ENCODE measurements around the gene PCNX1.

PCNX1 gene

GRCh38 chr14:71163842-71164629 is 256.8 kb downstream of the PCNX1 start:
- H3K4me3 ChIP-seq: no peak overlapping the region
- no peak overlapping the region for H3K27ac ChIP-seq
- H3K36me3 ChIP-seq (ENCODE audit: insufficient read depth, low read length): no peaks in the 10 kb centered on the region
- DNase-seq (ENCODE audit: low read depth, low spot score): no peak
- H3K9me3 ChIP-seq (ENCODE audit: low read depth, low read length): no peaks in the 10 kb centered on the region
- H3K9ac ChIP-seq (ENCODE audit: insufficient read length): no peak overlapping the region
- TF ChIP-seq POLR2AphosphoS5 (IDR thresholded peaks at IDR 0.05; ENCODE audit: borderline replicate concordance, low read depth, low read length) (no peak), FOXP2 (optimal IDR thresholded peaks at IDR 0.05; ENCODE audit: control extremely low read depth, extremely low read length, insufficient read depth) (no peak), EZH2 (IDR thresholded peaks at IDR 0.05) (no peak)

Data from SK-N-MC (cell line).